Femur (tissue), 1 donor: ENCODE results near the gene CRLF1.
A peak's percentile ranks its signal among the peaks of the same experiment; 100 is the strongest.

ENCODE experiments used
- DNase-seq: peaks from one replicate; pipeline ENCODE4 v3.0.0-alpha.2; 2017

Gene CRLF1

DNA sequence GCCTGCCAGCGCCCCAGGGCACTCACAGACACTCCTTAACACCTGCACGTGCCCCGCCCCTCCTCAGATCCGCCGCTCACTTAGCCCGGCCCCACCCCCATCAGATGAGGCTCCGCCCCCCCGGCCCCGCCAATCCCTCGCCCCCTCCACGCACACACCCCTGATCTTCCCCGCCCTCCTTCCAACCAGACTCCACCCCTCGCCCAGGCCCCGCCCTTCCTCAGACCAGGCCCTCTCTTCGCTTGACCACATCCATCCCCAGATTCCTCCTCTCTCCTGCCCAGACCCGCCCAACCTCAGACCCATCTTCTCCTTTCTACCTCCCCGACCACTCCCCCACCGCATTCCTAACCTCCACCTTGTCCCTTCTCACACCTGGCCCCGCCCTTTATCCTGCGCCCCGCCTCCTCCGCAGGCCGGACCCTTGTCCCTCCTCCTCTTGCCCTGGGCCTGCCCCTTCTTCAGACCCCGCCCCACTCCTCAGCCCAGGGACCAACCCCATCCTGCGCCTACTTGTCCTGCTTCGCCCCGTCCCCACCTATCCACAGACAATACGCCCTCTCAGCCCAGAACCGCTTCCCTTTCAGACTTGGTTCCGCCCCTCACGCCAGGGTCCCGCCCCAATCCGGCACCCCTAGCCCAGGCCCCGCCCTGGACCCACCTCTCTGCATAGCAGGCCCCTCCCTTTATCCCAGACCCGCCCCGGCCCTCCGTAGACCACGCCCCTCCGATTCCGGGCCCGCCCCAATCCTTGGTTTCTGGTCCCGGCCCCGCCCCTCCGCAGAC is 29.8 kb upstream of the CRLF1 start:
- peak; percentile 97 for DNase-seq

DNA sequence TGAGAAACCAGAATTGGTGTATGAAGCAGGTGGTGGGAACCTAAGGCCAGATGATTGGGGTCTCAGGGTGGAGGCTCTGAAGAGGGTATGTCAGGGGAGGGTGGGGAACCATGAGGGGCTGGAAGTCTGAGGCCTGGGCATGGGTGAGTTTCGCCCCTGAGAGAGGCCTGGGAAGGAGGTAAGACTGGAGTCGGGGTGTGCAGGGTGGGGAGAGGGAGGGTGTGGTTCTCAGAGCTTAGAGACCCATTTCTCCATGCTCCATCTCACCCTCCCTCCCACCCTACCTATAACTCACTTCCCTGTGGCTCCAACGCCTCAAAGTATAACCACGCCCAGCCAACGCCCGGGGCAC is 29.2 kb upstream of the CRLF1 start:
- DNase-seq: no peak

DNA sequence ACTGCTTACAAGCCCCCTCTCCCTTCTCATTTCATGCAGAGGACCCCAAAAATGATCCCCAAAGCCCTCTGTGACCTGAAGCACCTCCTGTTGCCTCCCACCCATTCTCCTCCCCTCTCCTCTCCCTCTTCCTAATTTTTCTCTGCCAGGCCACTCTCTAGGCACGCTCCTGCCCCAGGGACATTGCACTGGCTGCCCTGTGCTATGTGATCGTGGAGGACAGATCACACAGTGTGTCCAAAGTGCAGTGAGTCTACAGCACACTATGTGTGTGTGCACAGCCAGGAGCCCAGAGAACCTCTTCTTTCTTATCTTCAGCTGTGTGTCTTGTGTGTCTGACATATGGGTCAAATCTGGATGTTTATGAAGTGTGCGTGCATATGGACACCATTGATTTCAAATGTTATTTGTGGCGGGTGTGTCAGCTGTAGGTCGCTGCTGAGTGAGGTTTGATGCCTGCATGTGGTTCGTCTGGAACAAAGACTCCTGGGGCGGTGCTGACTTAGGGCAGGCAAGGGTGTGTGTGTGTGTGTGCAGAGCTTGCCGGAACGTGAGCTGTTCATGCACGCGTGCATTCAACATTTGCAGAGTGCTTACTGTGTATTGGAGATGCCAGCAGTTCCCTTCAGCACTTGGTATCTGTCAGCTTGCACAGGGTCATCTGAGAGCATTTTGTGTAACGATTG is 28.2 kb upstream of the CRLF1 start:
- DNase-seq: no peak

DNA sequence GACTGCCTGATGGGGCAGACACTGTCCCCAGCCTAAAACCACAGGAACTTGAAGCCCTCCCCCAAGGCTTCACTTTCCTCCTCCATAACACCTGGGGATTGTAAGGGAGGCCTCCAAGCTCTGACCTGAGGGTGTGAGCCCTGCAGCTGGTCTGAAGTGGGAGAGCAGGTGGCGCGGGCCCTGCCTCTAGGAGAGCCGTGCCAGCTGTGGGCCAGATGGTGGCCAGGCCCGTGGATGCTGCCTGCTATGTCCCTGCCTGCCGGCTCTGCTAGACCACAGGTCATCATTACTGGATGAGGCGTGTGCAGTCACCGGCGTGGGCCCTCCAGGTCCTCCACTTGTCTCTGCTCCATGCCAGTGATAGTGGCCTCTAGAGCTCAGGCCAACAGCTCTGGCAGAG is 26.7 kb upstream of the CRLF1 start:
- no peak for DNase-seq

DNA sequence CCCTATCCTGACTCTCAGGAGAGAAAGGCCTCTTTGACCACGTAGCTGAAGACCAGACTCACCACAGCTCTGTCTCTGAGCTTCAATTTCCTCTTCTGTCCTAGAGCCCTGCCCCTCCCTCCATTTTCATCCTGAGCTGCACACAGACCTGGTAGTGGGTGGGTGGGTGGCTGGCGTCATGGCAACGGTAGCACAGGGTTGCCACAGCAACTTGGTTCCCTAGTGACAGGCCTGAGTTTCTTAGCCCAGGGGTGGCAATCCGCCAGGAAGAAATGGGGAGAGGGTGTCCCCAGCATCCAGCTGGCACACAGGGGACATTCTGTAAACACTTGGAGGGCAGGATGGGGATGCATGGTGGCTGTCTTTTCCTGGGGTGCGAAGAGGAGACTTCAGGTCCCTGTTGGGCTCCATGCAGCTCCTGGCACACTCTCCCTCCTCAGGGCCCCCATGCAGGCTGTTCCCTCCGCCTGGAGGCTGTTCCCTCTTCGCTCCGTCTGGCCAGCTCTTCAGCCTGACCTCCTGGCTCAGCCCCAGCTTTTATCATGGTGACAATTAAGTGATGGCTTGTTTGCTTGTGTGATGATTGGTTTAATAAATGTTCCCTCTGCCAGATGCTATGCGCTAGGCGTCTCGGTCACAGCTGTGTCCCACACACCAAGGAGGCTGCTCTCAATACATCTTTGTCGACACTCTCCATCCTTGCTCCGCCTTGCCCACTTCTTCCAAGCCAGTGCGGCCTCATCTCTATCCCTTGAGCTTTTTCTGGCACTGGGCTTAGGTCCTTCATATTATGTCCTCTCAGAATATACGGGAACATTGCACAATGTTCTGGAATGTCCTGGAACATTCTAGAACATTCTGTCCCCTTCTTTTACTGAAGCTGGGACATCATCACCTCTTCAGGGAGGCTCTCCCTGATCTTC is 22.8 kb upstream of the CRLF1 start:
- no peak for DNase-seq

DNA sequence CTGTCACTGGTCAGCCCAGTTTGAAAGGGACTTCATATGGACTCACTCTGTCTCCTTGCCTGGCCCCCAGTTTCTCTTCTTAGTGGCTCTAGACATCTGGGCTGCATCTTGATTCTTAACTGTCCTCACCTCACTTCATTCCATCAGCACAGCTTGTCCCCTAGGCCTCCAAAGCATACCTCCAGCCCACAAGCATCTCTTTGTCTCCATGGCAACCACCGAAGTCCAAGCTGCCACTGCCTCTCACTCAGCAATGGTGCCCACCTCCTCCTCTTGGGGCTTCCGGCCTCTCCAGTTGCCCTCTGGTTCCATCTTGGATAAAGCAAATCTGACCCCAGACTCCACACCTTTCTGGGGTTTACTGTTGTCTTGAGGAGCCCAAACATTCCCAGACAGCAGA is 20.3 kb upstream of the CRLF1 start:
- no peak for DNase-seq

DNA sequence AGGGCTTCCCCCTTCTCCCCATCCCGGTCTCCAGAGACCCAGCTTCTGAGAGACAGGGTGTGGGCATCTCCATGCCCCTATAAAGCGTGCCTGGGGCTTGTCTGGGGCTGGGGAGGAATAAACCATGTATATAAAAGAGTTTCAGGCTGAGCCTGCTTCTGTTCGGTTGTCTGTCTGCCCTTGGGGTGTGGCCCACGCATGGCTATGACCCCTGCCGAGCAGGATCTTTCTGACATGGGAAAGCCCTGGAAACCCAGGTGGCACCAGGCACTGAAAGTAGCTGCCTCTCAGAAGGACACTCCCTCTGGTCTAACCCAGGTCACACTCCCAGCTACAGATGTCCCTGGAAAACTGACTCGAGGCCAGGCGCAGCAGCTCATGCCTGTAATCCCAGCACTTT is 14.3 kb upstream of the CRLF1 start:
- no peak for DNase-seq

DNA sequence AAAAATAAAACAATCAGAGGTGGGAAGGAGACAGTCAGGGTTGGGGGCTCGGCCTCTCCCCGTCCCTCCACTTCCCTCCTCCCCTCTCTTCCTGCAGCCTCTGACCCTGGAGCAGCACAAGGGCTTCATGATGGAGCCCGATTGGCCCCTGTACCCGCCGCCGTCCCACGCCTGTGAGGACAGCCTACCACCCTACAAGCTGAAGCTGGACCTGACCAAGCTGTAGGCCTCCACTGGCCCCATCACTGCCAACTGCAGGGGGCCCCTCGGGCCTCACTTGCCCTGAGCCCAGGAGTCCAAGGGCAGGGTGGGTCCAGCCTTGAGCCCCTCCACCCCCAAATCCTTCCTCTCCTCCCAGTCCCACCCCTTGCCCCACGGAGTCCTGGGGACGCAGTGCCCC is 13.7 kb upstream of the CRLF1 start:
- DNase-seq: no peak

DNA sequence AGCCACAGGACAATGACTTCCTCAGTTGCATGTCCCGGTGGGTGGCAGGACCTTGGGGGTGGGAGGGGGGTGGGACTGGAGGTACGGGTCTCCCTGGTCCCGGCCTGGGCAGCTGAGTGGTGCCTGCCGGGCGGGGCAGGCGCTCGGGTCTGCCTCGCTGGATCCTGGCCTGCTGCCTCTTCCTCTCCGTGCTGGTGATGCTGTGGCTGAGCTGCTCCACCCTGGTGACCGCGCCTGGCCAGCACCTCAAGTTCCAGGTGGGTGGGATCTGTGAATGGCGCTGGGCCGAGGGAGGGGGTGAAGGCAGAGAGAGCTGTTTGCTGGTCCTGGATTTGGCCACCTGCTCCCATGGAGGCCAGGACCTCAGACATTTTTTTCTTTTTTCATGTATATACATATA is 11.6 kb upstream of the CRLF1 start:
- no peak for DNase-seq

DNA sequence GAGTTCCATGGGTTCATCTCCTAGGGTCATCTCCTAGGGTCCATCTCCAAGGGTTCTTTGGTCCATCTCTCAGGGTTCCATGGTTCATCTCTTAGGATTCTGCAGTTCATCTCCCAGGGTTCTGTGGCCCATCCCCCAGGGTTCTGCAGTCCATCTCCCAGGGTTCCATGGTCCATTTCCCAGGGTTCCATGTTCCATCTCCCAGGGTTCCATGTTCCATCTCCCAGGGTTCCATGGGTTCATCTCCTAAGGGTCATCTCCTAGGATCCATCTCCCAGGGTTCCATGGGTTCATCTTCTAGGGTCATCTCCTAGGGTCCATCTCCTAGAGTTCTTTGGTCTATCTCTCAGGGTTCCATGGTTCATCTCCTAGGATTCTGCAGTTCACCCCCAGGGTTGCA is 11.0 kb upstream of the CRLF1 start:
- DNase-seq: no peak

DNA sequence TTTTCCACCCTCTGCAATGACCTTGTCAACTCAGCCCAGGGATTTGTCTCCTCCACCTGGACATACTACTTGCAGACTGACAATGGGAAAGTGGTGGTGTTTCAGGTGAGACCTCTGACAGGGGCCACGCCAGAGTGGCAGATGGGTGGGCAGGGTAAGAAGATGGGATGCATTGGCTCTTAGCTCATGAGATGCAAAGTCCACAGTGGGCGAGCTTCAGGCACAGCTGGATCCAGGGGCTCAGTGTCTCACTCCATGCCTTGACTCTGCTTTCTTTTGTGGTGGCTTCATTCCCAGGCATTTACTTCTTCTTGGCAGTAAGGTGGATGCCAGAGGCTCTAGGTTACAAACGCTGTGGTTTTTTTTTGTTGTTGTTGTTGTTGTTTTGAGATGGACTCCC is 9.4 kb upstream of the CRLF1 start:
- DNase-seq: no peak

DNA sequence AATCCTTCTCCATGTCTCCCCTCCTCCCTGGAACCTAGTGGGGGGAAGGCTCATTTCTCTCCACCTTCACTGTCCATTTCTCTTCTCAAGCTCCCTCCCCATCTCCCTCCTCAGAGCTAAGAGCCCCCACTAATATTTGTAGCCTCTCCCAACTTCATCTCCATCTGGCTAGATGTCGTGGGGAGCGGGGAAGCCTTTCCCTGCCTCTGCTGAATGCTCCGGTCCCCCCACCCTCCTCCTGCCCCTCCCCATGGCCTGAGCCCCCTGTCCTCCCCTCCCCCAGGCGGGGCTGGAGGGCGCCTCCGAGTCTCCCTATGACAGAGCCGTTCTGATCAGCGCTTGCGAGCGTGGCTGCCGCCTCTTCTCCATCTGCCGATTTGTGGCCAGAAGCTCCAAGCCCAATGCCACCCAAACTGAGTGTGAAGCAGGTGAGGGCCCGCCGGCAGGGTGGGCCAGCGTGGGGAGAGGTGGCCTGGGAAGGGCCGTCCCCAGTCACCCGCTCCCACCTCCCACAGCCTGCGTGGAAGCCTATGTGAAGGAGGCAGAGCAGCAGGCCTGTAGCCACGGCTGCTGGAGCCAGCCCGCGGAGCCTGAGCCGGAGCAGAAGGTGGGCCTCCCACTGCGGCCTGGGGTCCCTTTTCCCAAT is 7.1 kb upstream of the CRLF1 start:
- no peak for DNase-seq

DNA sequence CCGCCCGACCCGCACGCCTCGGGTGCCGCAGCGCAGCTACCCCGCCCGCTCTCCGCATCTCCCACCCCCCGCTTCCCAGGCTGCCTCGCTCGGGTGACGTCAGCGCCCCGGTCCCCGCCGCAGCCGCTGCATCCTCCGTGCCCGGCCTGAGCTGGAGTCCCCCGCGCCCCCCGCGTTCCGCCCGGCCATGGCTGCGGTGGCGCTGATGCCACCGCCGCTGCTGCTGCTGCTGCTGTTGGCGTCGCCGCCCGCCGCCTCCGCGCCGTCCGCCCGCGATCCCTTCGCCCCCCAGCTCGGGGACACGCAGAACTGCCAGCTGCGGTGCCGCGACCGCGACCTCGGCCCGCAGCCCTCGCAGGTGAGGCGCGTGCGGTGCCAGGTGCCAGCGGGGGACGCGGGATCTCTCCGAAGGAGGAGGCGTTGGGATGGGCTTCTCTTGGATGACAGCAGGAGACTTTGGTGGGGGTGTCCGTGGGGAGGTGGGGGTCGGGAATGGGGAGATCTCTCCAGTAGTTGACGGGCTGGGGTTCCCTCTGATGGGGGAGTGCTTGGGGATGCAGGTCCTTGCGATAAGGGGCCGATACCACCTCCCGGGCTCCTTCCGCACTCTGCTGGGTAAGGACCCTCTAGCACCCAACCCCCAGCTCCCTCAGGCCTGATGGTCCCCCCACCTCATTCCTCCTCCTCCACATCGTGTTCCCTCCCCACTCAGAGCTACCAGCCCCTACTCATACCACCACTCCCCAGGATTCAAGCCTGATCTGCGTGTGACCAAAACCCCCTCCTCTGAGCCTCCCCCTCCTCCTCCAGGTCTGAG is 6.4 kb upstream of the CRLF1 start, which contains the start of gene TMEM59L:
TMEM59L (plus strand) TSS at position 99 of the 817 bp plus-strand sequence; CDS start at position 188, 89 bp downstream.
- DNase-seq: no peak

DNA sequence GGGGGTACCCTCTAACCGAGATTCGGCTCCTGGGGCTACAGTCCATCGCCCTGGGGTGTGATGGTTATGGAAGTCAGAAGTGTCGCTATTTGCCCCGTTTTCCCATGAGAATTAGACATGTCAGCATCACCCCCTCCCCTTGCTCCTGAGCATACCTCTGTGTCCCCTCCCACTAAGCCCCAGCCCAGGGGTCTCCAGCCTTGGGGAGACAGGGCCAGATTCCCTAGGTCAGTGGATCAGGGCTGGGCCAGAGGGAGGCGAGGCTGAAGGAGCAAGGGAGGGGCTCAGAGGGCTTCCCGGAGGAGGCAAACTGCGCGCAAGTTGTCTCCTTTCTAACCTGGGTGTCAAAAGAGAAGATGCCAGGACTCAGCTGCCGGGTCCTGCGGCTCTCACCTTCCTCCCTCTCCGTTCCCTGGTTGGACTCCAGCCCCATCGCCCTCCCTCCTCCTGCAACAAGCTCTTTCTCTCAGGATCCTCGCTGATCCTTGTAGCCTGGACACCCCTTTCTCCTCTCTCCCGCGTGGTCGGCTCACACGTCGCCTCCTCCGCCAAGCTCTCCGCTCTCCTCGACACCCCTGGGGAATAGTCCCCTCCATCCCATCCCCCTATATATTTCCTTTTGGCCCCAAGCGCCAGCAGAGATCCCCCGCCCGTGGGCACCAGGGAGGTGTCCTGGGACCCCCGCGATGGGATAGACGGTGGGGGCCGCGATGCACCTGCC is 5.6 kb upstream of the CRLF1 start:
- no peak for DNase-seq

DNA sequence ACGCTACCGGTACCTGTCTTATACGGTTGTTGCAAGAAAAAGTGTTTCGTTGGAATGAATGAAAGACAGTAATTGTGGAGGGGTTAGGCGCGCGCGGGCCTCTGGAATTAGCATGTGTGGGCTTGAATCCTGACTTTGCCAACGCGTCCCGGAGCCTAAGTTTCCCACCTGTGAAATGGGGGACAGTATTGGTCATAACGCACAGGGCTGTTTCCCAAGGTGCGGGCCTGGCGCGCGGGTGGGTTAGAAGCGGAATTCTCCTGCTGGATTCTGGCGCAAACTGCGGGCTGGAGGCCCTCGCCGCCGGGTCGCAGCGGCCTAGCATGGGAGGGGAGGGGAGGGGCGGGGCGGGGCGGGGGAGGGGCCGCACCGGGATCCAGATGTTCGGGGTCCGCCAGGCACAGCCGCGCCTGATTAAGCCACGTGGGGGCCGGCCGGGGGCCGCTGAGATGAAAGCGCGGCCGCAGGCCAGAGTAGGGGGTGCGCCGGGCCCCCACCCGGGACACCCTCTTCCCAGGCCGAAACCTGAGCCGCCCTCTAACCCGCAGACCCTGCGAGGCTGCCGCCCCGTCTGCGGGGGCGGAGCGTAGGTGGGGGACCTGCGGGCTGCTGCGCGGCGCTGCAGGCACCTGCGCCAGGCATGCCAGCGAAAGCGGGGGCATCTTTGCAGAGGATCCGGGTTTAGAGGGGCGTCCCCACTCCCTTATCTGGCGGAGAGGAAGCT is 4.9 kb upstream of the CRLF1 start:
- DNase-seq: no peak

DNA sequence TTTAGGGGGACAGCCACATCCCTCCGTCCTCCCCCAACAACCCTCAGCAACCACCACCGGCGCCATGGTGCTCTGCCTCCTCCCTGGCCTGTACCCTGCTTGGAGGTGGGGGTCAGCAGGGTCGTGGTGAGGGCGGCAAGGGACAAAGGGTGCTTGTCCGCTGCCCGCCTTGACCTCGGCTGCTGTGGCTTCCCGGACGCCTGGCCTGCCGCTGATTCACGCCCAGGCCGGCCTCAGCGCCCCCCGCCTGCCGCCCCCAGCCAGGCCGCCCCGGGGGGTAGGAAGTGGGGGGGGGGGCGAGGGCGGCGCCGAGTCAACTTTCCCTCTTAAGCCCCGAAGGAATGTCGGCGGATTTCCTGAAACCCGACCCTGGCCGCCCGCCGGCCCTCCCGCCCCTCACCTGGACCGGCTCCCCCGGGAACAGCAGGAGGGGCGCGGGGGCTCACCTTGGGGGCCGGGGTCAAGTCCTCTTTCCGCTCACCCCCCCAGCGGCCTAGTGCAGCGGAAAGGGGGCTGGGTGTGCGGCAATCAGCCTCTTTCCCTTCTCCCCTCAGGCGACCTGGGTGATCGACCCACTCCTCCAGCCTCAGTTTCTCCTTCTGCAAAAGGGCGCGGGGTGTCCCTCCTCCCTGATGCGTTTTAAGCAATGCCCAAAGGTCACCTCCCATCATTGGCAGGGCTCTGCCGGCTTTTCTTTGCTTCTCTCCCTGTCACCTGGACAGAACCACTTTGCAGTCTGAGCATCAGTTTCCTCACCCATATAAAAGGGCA is 4.1 kb upstream of the CRLF1 start:
- DNase-seq: no peak

DNA sequence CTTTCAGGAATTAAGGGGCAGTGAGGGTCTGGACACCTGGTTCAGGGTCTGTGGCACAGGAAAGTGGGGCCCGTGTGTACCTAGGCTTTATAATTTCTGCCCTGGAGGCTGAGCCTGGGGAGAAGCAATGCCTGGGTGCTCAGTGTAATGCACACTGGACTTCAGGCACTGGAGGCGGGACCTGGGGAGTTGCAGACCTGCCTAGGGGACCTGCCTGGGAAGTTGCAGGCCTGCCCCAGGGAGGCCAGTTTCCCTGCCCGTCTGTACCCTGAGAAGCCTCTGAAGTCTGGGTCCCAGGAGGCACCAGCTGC is 3.6 kb upstream of the CRLF1 start:
- DNase-seq: no peak

DNA sequence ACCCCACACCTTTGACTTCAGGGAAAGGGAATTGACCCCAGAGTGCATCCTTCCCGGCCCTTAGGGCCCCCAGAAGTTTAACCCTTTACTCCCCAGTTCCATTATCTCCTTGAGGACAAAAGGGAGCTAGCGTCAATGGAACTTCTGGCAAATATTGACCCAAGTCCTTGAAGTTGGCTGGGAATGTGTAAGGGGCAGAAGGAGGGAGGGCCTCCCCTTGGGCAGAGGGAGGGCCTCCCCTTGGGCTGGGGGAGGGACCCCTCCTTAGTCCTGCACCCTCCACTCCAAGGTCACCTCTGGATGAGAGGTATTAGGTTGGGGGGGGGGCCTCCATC is 3.1 kb upstream of the CRLF1 start:
- DNase-seq: no peak

DNA sequence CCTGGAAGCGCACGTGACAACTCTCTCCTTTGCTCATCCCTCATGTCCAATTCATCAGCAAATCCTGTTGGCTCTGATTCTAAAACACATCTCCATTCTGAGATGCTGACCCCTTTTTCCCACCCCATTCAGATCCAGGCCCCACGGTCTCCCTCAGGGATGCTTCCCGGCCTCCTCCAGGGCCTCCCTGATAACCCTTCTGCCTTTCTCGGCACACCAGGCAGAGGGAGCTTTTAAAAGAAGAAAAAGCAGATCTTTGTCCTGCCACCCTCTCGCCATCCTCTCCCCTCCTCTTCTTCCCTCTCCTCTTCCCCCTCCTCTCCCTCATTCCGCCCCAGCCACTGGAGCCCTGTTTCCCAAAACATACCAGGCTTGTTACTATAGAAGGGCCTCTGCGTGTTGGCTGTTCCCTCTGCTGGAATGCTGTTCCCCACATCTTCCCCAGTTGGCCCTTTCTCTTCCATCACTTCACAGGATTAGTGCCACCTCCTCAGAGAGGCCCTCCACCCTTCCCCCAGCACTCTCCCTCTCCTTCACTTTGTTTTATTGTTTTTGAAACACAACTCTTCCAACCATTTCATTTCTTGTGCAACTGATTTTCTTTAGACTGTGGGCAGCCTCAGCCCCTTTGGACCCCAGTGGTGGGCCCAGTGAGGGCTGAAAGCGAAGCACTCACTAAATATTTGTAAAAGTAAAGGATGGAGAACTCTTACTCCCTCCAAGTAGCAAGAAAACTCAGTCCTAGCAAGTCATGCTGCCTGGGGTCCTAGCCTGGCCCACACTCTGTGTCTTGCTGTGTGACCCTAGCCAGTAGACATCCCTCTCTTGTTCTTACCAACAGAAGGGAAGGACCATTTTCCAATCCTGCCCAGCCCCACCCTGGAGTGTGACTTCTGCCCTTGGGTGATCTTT is 2.5 kb upstream of the CRLF1 start:
- DNase-seq: no peak
